Mononuclear cell (primary cell): ENCODE data around the gene CIITA. TPM values are rescaled to one million over a fixed set of nuclear protein-coding genes. Genes with fewer than 3 reads are reported as not detected.

Source experiments
- H3K27me3 ChIP-seq: 2 replicates; pipeline ENCODE4 v1.6.0; 2011; ENCODE audit warnings: low read length, control low read depth; ENCODE audit not compliant: insufficient read depth
- H3K4me1 ChIP-seq: 2 replicates; pipeline ENCODE4 v1.5.1; 2011; ENCODE audit warnings: mild to moderate bottlenecking, low read length, control low read depth; ENCODE audit not compliant: insufficient read depth
- H3K4me3 ChIP-seq: 2 replicates; pipeline ENCODE4 v1.5.1; 2011; ENCODE audit warnings: mild to moderate bottlenecking, low read length, moderate library complexity
- H3K9me3 ChIP-seq: 2 replicates; pipeline ENCODE4 v1.5.1; 2011; ENCODE audit warnings: low read depth, mild to moderate bottlenecking, control low read depth, low read length
- total RNA-seq: library from RNA; depleted of rRNA; stranded (reverse); fragments of >200 nt; gene quantifications from one replicate; pipeline ENCODE4 v1.2.3, GENCODE V29; 2012

Gene CIITA
- total RNA-seq, 1 donor: 10.4 TPM

- Histone ChIP-seq H3K4me1 (peaks cover 35% of the 10 kb centered on the region), H3K9me3 (no peaks in the 10 kb centered on the region), H3K4me3 (no peak overlapping the region), H3K27me3 (no peaks in the 10 kb centered on the region)
These were observed 53.7 kb downstream of the CIITA start for GRCh38 chr16:10930755-10931093.

- Histone ChIP-seq H3K9me3 (no peaks in the 10 kb centered on the region), H3K4me3 (no peak overlapping the region), H3K4me1 (peaks cover 38% of the 10 kb centered on the region), H3K27me3 (no peaks in the 10 kb centered on the region)
These were observed 54.1 kb downstream of the CIITA start for GRCh38 chr16:10931134-10931533.

- peaks cover 47% of the 10 kb centered on the region for H3K4me1 ChIP-seq
These were observed 55.1 kb downstream of the CIITA start for GRCh38 chr16:10931977-10932632.

GRCh38 chr16:10932959-10933710, 56.1 kb downstream of the CIITA start:
- peaks cover 58% of the 10 kb centered on the region for H3K4me1 ChIP-seq
- H3K27me3 ChIP-seq: no peaks in the 10 kb centered on the region
- no peak overlapping the region for H3K4me3 ChIP-seq
- H3K9me3 ChIP-seq: no peaks in the 10 kb centered on the region

More at GRCh38 chr16:10931977-10932632, 55.1 kb downstream of the CIITA start:
- H3K4me3 ChIP-seq: no peak overlapping the region
- no peaks in the 10 kb centered on the region for H3K27me3 ChIP-seq
- H3K9me3 ChIP-seq: no peaks in the 10 kb centered on the region

GRCh38 chr16:10933865-10934264, 56.9 kb downstream of the CIITA start:
- Histone ChIP-seq H3K4me1 (peaks cover 65% of the 10 kb centered on the region), H3K9me3 (no peaks in the 10 kb centered on the region), H3K4me3 (no peak overlapping the region), H3K27me3 (no peaks in the 10 kb centered on the region)

- H3K27me3 ChIP-seq: no peaks in the 10 kb centered on the region
- H3K4me1 ChIP-seq: peaks cover 69% of the 10 kb centered on the region
- H3K9me3 ChIP-seq: no peaks in the 10 kb centered on the region
- H3K4me3 ChIP-seq: no peak overlapping the region
These were observed 57.5 kb downstream of the CIITA start for GRCh38 chr16:10934325-10935107.

GRCh38 chr16:10935226-10935915, 58.4 kb downstream of the CIITA start:
- Histone ChIP-seq H3K27me3 (no peaks in the 10 kb centered on the region), H3K4me1 (peaks cover 69% of the 10 kb centered on the region), H3K9me3 (no peaks in the 10 kb centered on the region), H3K4me3 (no peak overlapping the region)

- Histone ChIP-seq H3K9me3 (no peaks in the 10 kb centered on the region), H3K4me1 (peaks cover 73% of the 10 kb centered on the region), H3K27me3 (no peaks in the 10 kb centered on the region), H3K4me3 (no peak overlapping the region)
These were observed 59.4 kb downstream of the CIITA start for GRCh38 chr16:10936272-10936984.

- Histone ChIP-seq H3K9me3 (no peaks in the 10 kb centered on the region), H3K27me3 (no peaks in the 10 kb centered on the region), H3K4me1 (peaks cover 74% of the 10 kb centered on the region), H3K4me3 (no peak overlapping the region)
These were observed 60.3 kb downstream of the CIITA start for GRCh38 chr16:10937068-10937859.

- peaks cover 77% of the 10 kb centered on the region for H3K4me1 ChIP-seq
- H3K9me3 ChIP-seq: no peaks in the 10 kb centered on the region
- H3K4me3 ChIP-seq: no peak overlapping the region
- no peaks in the 10 kb centered on the region for H3K27me3 ChIP-seq
These were observed 61.3 kb downstream of the CIITA start for GRCh38 chr16:10938321-10938720.

GRCh38 chr16:10938796-10939648, 62.0 kb downstream of the CIITA start:
- Histone ChIP-seq H3K27me3 (no peaks in the 10 kb centered on the region), H3K4me1 (peaks cover 82% of the 10 kb centered on the region), H3K9me3 (no peaks in the 10 kb centered on the region), H3K4me3 (no peak overlapping the region)

- Histone ChIP-seq H3K4me3 (no peak overlapping the region), H3K4me1 (peaks cover 79% of the 10 kb centered on the region), H3K27me3 (no peaks in the 10 kb centered on the region), H3K9me3 (no peaks in the 10 kb centered on the region)
These were observed 62.7 kb downstream of the CIITA start for GRCh38 chr16:10939649-10940234.
